Endothelial cell (in vitro differentiated cells): Measurements from ENCODE around the gene ZNF836. TPM values are rescaled to one million over a fixed set of nuclear protein-coding genes. Genes with fewer than 3 reads are reported as not detected.
"Not testable (repeated sequence)": the region's sequence is repeated elsewhere in the genome, so short reads cannot be mapped to it uniquely, and the experiment has no call there.

Source experiments
- DNase-seq: peaks from one replicate; pipeline ENCODE4 v3.0.0; 2021; ENCODE audit warnings: low spot score
- H3K27ac Mint-ChIP-seq: one replicate; pipeline ENCODE4 v1.8.0; 2021; ENCODE audit warnings: mixed read lengths, inconsistent platforms; ENCODE audit not compliant: unreplicated experiment
- H3K27me3 Mint-ChIP-seq: one replicate; pipeline ENCODE4 v1.8.0; 2021; ENCODE audit warnings: mild to moderate bottlenecking, moderate library complexity, mixed read lengths, inconsistent platforms; ENCODE audit not compliant: unreplicated experiment
- H3K36me3 Mint-ChIP-seq: one replicate; pipeline ENCODE4 v1.8.0; 2021; ENCODE audit warnings: mild to moderate bottlenecking, low read depth, mixed read lengths, inconsistent platforms; ENCODE audit not compliant: unreplicated experiment
- H3K4me1 Mint-ChIP-seq: one replicate; pipeline ENCODE4 v1.8.0; 2021; ENCODE audit warnings: mild to moderate bottlenecking, mixed read lengths, inconsistent platforms; ENCODE audit not compliant: unreplicated experiment
- H3K4me3 Mint-ChIP-seq: one replicate; pipeline ENCODE4 v1.8.0; 2021; ENCODE audit warnings: mild to moderate bottlenecking, mixed read lengths, inconsistent platforms; ENCODE audit not compliant: unreplicated experiment
- H3K9me3 Mint-ChIP-seq: one replicate; pipeline ENCODE4 v1.8.0; 2021; ENCODE audit warnings: mixed read lengths, inconsistent platforms; ENCODE audit not compliant: unreplicated experiment
- CTCF ChIP-seq: fragments of 200-600 bp; sonication (generic); IDR thresholded peaks from one replicate; pipeline ENCODE4 v1.5.0; 2021; ENCODE audit warnings: antibody characterized with exemption; ENCODE audit not compliant: unreplicated experiment
- total RNA-seq: library from RNA; stranded (reverse); fragmentation: NEBNext Ultra II Directional; extraction: Animal tissue kit (Norgen Biotek cat#: 25700); gene quantifications from one replicate; pipeline ENCODE4 v1.2.1, GENCODE V29; 2021; ENCODE audit not compliant: unreplicated experiment

The ZNF836 gene
- total RNA-seq, 1 donor from 2014 or later: 15.4 TPM

- no peak for DNase-seq
- no peaks in the 10 kb centered on the region for H3K9me3 Mint-ChIP-seq
- peaks cover 58% of the 10 kb centered on the region for H3K36me3 Mint-ChIP-seq
- H3K27ac Mint-ChIP-seq: no peak overlapping the region
- H3K27me3 Mint-ChIP-seq: peaks cover 6% of the 10 kb centered on the region
- H3K4me3 Mint-ChIP-seq: no peak overlapping the region
- H3K4me1 Mint-ChIP-seq: no peaks in the 10 kb centered on the region
- no peak for TF ChIP-seq CTCF
Observed at GRCh38 chr19:52214241-52214640, 42.8 kb upstream of the ZNF836 start.

DNA sequence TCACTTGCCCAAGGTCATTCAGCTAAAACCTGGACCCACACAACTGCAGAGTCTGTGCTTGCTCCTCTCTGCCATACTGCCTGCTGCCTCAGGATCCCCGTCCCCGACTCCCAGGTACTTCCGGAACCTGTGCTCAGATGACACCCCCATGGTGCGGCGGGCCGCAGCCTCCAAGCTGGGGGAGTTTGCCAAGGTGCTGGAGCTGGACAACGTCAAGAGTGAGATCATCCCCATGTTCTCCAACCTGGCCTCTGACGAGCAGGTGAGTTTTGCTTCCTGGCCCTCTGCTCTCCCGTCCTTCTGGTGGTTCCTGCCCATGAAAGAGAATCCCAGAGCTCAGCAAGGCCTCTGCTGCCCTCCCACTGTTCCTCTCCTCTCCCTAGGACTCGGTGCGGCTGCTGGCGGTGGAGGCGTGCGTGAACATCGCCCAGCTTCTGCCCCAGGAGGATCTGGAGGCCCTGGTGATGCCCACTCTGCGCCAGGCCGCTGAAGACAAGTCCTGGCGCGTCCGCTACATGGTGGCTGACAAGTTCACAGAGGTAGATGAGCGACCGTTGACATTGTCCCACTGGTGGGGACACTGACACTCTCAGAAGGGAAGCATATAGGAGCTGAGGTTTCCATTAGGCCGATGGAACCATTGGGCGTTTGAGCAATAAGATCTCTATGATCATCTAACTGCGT is 41.3 kb upstream of the ZNF836 start:
- H3K9me3 Mint-ChIP-seq: no peaks in the 10 kb centered on the region
- H3K27me3 Mint-ChIP-seq: peaks cover 3% of the 10 kb centered on the region
- TF ChIP-seq CTCF: no peak
- peak overlapping the region; percentile 67 for H3K4me3 Mint-ChIP-seq
- no peak for DNase-seq
- H3K36me3 Mint-ChIP-seq: peaks cover 51% of the 10 kb centered on the region
- peak overlapping the region; percentile 31 for H3K27ac Mint-ChIP-seq
- no peaks in the 10 kb centered on the region for H3K4me1 Mint-ChIP-seq

- H3K4me3 Mint-ChIP-seq: peak overlapping the region; percentile 42
- TF ChIP-seq CTCF: no peak
- H3K36me3 Mint-ChIP-seq: peaks cover 46% of the 10 kb centered on the region
- no peaks in the 10 kb centered on the region for H3K4me1 Mint-ChIP-seq
- H3K9me3 Mint-ChIP-seq: no peaks in the 10 kb centered on the region
- H3K27ac Mint-ChIP-seq: peak overlapping the region; percentile 31
- DNase-seq: no peak
- peaks cover 3% of the 10 kb centered on the region for H3K27me3 Mint-ChIP-seq
Observed at GRCh38 chr19:52211926-52212571, 40.6 kb upstream of the ZNF836 start.

DNA sequence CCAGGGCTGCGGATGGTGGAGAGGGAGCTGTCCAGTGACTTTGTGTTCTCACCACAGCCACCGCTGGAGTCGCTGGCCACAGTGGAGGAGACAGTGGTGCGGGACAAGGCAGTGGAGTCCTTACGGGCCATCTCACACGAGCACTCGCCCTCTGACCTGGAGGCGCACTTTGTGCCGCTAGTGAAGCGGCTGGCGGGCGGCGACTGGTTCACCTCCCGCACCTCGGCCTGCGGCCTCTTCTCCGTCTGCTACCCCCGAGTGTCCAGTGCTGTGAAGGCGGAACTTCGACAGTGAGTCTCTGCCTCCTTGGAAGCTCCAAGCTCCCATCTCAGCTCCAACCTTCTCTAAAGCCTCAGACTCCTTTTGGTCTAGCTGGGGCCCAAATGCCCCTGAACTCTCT is 39.8 kb upstream of the ZNF836 start:
- H3K4me3 Mint-ChIP-seq: peak overlapping the region; percentile 14
- TF ChIP-seq CTCF: no peak
- peaks cover 50% of the 10 kb centered on the region for H3K36me3 Mint-ChIP-seq
- H3K27me3 Mint-ChIP-seq: peaks cover 3% of the 10 kb centered on the region
- H3K9me3 Mint-ChIP-seq: no peaks in the 10 kb centered on the region
- DNase-seq: no peak
- H3K27ac Mint-ChIP-seq: no peak overlapping the region
- no peaks in the 10 kb centered on the region for H3K4me1 Mint-ChIP-seq

- Mint-ChIP-seq H3K36me3 (peaks cover 60% of the 10 kb centered on the region), H3K4me1 (no peaks in the 10 kb centered on the region), H3K9me3 (no peaks in the 10 kb centered on the region), H3K27ac (no peak overlapping the region), H3K27me3 (peaks cover 4% of the 10 kb centered on the region), H3K4me3 (no peak overlapping the region)
- TF ChIP-seq CTCF: no peak
- DNase-seq: no peak
Observed at GRCh38 chr19:52206481-52206880, 35.1 kb upstream of the ZNF836 start.

DNA sequence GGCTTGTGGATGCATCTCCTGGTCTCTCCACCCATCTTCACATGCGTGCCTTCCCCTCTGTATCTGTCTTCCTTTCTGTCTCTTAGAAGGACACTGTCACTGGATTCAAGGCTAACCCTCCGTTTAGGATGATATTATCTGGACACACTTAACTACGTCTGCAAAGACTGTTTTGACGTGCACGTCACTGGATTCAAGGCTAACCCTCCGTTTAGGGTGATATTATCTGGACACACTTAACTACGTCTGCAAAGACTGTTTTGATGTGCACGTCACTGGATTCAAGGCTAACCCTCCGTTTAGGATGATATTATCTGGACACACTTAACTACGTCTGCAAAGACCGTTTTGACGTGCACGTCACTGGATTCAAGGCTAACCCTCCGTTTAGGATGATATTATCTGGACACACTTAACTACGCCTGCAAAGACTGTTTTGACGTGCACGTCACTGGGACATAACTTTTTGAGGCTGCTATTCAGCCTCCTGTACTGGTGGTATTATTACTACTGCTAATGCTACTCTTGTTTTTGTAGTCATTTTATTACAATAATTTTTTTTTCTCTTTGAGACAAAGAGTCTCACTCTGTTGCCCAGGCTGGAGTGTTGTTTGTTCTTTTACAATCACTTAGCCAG is 29.5 kb upstream of the ZNF836 start:
- not testable (repeated sequence) for H3K4me3 Mint-ChIP-seq, DNase-seq, H3K9me3 Mint-ChIP-seq, H3K27ac Mint-ChIP-seq, H3K4me1 Mint-ChIP-seq, H3K27me3 Mint-ChIP-seq
- peaks cover 60% of the 10 kb centered on the region for H3K36me3 Mint-ChIP-seq
